Stimulated activated CD8-positive, alpha-beta memory T cell treated with anti-CD3 and anti-CD28 coated beads, Interleukin-2, amount 100 ng/mL, for 1 hour (primary cell): ENCODE measurements around the gene GSTM4.
"Not testable (repeated sequence)": the region's sequence is repeated elsewhere in the genome, so short reads cannot be mapped to it uniquely, and the experiment has no call there.

Experiments used
- DNase-seq, 2 donors: peaks; one replicate each; pipeline ENCODE4 v3.0.0-alpha.2; 2020; ENCODE audit warnings: low read depth in 2 of 2

GSTM4 gene

DNA sequence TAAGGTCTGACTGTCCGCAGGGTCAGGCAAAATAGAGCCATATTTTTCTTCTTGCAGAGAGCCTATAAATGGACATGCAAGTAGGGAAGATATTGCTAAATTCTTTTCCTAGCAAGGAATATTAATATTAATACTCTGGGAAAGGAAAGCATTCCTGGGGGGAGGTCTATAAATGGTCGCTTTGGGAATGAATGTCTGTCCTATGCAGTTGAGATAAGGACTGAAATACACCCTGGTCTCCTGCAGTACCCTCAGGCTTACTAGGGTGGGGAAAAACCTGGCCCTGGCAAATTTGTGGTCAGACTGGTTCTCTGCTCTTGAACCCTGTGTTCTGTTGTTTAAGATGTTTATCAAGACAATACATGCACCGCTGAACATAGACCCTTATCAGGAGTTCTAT is 47.0 kb downstream of the GSTM4 start:
- DNase-seq: not testable (repeated sequence)

DNA sequence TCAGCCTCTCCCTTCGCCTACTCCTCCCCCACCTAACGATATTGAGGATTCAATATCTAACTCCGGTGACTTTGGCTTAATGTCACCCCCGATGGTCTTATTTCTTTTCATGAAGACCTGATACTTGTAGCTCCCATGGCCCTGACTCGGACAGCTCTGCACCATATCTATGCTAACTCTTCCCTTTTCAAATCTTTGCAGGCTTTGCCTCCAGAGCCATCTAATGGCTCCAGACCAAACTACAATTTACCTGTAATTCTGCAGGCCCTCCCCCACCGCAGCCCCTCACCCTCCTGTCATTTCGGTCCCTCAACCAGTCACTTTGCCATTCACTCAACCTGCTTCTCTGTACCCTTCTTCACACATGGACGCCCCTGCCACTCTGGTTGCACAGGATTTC is 48.3 kb downstream of the GSTM4 start:
- no peak for DNase-seq

DNA sequence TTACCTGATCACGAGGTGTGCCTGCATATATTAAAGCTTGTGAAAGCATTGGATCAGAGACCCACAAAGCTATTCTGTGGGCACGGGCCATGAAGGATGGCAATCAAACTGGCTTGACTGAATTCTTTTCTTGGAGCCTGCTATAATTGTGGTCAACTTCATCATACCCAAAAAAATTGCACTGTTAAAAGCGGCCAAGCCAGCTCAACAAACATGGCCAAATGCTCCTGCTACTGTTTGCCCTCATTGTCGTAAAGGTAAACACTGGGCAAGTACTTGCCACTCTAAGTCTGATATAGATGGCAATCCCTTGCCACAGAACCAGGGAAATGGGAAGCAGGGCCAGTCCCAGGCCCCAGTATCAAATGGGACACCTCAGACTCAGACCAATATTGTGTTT is 49.5 kb downstream of the GSTM4 start:
- no peak for DNase-seq

DNA sequence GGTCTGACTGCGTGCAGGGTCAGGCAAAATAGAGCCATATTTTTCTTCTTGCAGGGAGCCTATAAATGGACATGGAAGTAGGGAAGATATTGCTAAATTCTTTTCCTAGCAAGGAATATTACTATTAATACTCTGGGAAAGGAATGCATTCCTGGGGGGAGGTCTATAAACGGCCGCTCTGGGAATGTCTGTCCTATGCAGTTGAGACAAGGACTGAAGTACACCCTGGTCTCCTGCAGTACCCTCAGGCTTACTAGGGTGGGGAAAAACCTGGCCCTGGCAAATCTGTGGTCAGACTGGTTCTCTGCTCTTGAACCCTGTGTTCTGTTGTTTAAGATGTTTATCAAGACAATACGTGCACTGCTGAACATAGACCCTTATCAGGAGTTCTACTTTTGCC is 53.0 kb downstream of the GSTM4 start:
- not testable (repeated sequence) for DNase-seq

DNA sequence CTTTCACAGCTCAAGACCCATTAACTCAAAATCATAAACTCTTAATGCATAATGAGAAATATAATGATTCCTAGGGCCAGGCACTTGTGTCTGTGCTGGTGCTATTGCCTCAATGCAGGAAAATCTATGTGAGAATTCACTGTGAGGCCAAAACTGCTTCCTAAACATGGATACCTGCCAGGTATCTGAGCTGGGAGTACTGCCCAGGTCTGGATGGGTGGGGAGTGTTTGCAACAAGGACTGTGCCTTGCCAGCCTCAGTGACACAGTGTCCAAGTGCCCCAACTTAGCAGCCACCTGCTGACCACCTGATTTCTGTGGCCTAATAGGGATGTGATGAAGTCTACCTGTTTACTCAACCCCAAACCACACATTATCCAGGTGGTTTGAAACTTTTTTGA is 53.9 kb downstream of the GSTM4 start:
- not testable (repeated sequence) for DNase-seq
